Activated effector memory CD4-positive, alpha-beta T cell treated with anti-CD3 and anti-CD28 coated beads, Interleukin-2, amount 50 U/mL, for 16 hours (primary cell): ENCODE results near the gene FCRLB.
"Not testable (repeated sequence)": the region's sequence is repeated elsewhere in the genome, so short reads cannot be mapped to it uniquely, and the experiment has no call there.

Source experiments
- DNase-seq: peaks from one replicate; pipeline ENCODE4 v3.0.0-alpha.2; 2020

FCRLB gene

GRCh38 chr1:161720422-161720821 lies 922 bp upstream of the FCRLB start:
- DNase-seq = no peak

GRCh38 chr1:161721738-161722343 lies 497 bp downstream of the FCRLB start:
- DNase-seq = no peak

DNA sequence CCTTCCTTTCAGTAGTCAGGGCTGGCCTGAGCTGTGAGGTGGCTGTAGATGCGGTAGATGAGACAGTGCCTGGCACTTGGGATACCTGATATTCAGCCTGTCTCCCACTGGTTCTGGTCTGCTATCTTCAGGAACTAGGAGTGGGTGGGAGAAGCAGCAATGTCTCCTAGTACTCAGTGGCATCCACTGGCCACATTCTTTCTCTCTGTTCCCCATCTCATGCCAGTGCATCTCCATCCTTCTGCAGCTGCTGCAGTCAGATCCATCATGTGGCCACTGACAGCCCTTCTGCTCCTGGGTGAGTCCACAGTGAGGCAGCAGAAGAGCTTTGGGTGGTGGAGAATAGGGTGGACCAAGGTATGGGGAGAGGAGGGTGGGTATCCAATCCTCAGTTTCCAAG lies 1.1 kb downstream of the FCRLB start:
- DNase-seq = no peak

DNA sequence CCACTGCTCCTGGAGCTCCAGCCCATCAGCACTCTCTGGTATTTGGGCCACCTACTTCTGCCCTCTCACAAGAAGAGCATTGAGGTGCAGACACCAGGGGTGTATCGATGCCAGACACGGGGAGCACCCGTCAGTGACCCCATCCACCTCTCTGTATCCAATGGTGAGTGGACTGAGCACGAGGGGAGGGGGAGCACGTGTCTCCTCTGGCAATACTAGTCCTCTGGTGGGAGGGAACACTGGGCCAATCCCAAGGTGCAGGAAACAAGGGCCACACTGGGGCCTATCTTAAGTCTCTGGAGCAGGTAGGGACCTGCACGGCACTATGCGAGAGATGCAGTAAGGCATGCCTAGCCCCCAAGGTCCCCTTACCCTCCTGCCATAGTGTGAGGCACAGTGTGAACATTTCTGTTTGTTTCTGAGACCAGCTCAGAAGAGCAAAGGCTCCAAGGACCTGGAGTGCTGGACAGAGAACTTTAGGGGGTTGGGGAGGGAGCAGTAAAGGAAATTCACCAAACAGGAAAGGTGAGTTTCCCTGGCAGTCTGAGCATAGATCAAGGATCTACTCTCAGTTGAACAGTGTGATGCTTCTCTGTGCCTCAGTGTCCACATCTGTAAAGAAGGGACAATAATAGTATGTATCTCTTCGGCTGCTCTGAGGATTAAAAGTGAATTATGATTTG lies 2.3 kb downstream of the FCRLB start:
- no peak for DNase-seq

- not testable (repeated sequence) for DNase-seq
Measured at GRCh38 chr1:161725258-161725907, 4.0 kb downstream of the FCRLB start.

DNA sequence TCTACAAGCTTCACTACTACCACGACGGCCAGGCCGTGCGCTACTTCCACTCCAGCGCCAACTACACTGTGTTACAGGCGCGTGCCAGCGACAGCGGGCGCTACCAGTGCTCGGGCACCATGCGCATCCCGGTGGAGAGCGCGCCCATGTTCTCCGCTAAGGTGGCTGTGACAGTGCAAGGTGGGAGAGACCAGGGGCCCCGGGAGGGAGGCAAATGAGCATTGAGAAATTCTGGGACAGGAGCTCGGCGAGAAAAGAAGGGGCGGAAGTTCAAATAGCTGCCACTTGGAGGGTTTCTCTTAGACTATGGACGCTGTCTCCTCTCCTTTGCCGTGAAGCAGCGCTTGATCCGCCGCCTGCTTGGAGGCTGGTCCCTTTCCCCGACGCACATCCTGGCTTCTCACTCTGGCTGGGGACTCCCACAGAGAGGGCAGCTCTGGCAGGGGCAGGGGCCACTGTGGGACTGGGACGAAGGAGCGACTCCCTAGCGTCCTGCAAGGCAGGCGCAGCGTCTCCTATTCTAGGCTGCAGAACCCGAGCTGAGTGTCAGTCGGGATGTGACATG lies 4.6 kb downstream of the FCRLB start:
- peak; percentile 71 for DNase-seq

- peak; percentile 81 for DNase-seq
Measured at GRCh38 chr1:161726473-161727255, 5.3 kb downstream of the FCRLB start.

- peak; percentile 63 for DNase-seq
Measured at GRCh38 chr1:161727256-161727924, 6.0 kb downstream of the FCRLB start.

DNA sequence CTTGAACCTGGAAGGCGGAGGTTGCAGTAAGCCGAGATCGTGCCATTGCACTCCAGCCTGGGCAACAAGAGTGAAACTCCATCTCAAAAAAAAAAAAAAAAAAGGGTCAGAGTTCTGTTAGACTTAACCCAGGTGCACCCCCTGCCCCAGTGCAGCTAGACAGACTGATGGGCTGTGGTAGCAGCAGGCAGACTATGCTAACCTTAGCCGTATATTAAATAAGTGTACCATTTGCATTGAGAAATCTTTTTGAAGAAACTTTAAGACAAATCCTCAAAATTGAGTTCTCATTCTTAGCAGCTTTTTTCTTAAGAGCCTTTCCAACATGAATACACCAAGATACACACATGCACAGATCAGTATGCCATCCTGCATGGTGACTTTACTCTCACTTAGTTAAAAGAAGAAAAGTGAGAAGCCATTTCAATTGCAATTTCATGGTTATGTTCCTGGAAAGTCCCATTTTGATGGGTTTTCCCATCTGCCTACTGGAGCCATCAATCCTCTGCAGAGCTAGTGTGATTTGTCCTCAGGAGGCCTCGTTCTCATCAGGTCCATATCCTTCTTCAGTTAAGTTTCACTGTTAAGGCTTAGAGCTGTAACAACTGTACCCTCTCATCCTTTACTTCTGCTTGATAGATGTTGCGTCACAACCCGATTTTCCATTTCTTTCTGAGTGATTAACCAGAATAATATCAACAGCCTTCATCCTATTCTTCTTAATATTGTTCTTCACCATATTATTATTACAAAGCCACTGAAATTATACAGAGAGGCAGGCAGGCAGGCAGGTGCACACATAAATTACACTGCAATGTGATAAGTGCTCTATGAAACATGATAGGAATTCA lies 7.3 kb downstream of the FCRLB start:
- no peak for DNase-seq

DNA sequence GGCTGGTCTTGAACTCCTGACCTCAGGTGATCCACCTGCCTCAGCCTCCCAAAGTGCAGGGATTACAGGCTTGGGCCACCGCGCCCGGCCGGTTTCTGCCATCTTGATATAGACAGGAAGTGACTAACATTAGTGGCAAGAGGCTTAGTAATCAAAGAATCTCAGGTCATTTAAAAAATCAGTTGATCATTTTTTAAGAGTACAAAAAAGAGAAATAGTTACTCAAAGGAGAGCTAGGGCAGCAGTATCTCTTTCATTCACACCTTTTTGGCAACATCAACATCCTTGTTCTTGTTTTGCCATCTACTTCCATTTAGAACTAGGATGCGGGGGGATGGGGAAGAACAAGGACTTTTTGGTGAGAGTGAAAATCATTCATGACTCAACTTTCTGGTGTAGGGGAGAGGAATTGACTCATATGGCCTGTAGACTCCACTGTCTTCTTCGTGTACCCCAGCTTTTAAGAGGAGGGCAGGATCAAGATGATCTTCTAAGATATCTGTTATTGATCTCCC lies 8.8 kb downstream of the FCRLB start:
- peak; percentile 68 for DNase-seq

DNA sequence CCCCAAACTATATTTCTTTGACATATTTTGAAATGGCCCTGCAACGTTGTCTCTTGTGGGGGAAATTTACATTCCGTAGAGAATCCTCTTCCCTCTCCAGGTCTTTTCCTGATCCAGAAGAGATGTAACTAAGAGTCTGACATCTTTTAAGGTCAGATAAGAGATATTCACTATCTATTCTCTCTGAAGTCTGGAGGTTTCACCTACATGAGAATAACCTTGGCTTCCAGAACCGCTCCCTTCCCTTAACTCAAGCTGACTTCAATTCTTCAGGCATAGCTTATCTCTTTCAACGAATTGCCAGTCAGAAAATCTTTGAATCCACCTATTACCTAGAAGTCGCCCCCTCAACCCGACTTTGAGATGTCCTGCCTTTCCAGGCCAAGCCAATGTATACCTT lies 9.9 kb downstream of the FCRLB start:
- DNase-seq = no peak

GRCh38 chr1:161731981-161732718 lies 10.8 kb downstream of the FCRLB start:
- no peak for DNase-seq

DNA sequence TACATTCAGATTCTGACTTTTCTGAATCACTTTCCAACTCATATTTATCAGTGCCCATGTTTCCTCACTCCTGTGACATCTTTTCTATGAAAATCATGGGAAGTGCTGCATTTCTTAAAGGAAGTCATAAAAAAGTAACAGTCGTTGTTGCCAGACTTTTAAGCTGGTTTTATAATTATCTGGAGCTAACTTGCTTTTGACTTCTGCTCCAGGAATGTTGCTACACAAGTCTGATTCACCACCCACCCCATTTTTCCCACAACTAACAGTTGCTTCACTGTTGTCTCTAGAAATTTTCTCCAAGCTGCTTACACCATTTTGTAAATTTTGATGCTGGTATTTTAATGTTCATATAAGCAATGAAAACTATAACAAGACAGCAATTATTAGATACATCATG lies 12.2 kb downstream of the FCRLB start:
- DNase-seq = no peak

DNA sequence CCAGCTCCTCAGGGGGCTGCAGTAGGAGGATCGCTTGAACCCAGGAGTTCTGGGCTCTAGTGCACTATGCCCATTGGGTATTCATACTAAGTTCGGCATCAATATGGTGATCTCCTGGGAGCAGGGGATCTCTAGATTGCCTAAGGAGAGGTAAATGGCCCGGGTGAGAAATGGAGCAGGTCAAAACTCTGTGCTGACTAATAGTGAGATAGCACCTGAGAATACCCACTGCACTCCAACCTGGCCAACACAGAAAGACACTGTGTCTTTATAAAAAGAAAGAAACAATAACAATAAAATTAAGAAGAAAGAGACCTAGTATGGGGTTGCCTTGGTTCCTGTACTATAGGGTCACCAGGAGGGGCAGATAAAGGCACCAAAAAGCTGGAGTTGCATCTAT lies 14.5 kb downstream of the FCRLB start:
- no peak for DNase-seq

DNA sequence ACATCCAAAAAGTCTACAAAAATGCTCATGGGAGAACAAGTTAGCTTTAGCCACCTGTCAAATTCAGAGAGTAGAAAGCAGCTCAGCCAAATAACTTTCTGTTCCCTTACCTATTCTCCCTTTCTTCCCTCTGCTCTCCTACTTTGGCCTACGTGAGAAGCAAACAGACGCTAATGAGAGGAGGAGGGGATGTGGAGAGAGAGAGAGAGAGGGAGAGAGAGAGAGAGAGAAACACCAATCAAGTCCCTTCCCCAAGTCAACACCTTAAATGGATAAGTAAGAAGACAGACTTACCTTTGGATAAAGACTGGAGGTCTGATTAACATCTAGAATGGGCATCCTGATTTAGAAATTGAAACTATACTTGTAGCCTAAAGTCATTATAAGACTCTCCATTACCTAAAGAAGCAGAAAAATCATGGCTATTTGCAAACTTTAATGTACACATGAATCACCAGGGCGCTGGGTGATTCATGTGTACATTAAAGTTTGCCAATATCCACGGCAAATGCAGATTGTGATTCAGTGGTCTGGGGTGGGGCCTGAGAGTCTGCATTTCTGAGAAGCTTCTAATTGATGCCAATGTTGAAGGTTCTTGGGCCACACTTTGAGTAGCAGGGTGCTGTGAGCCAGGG lies 15.1 kb downstream of the FCRLB start:
- no peak for DNase-seq

GRCh38 chr1:161737625-161738024 lies 16.3 kb downstream of the FCRLB start:
- DNase-seq = no peak

DNA sequence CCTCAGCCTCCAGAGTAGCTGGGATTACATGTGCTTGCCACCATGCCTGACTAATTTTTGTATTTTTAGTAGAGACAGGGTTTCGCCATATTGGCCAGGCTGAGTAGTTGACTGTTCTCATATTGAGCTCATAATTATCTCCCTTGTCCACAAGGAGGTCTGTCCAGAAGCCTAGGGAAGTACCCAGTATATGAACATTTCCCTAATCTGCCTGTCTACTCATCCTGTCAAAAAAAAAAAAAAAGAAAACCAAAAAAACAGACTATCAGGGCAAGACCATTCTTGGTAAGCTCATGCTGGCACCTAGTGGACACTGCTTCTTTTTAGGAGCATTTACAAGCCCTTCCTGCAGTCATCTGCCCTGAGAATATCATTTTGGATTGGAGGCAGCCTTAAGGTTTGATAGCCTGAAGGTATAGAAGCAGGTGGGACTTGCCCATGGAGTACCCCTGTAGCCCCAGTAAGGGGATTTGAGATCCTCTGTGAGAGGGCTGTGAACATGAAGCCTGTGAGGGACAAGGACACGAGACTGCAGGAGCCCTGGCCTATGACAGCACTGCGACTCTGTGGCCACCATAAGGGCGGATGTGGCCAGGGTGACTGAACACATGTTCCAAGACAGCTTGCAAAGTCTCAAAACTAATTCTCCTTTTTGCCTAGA lies 17.4 kb downstream of the FCRLB start:
- peak; percentile 73 for DNase-seq

DNA sequence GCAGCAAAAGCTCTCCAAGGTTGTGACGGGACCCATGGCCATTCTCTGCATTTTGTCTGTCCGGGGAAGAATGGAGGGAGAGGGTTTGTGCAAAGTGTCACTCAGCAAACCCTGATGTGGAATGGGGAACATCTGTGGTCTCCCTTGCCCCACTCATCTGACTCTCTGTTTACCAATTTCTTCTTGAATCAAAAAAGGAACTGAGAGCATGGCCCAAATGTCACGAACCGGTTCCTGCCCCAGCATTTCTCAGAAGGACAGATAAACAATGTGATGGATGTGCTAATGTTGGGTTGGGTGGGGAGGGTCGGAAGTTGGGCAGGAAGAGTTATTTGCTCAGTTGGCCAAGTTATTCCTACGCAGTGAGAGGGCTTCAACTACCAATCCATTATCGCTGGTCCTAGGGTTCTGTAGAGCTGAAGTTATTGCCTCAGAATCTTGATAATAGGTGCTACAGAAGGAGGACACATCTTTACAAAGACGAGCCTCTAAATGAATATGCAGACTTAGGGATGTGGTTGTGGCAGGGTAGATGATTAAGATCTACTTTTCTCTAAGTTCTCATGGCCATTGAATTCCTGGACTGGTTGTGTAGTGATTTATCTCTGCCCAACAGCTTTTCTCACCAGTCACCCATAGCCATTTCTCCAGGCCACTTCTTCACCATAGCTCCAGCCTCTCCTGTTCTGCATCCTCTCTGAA lies 18.7 kb downstream of the FCRLB start:
- DNase-seq = no peak

- no peak for DNase-seq
Measured at GRCh38 chr1:161740921-161741320, 19.6 kb downstream of the FCRLB start.
